ENCODE data around the gene AP5B1. TPM values are rescaled to one million over a fixed set of nuclear protein-coding genes. Genes with fewer than 3 reads are reported as not detected.
"Not testable (repeated sequence)": the region's sequence is repeated elsewhere in the genome, so short reads cannot be mapped to it uniquely, and the experiment has no call there.

Gene AP5B1
- total RNA-seq, 2 experiments from 2014 or later = 30.9 to 31.1 TPM

DNA sequence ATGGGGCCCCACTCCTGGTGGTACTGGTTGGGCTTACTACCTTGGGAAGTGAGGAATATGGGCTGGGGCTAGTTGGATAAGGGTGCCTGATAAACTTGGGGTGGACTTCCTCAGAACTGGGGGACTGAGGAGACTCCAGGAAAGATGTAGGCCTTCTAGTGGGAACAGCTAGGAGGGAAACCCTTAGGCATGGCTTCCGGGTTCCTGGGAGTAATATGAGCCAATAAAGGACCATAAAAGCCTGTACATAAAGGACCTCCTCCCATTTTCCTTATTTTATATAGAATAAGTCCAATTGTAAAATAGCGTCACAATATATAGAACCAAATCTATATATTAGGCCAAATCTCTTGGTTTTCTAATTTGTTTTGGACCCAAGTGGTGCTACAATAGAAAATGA is 41.8 kb downstream of the AP5B1 start:
- peaks cover 24% of the 10 kb centered on the region for H3K27me3 Mint-ChIP-seq
- intact Hi-C loops (cut with micrococcal nuclease) = no loop called here
- peaks cover 4% of the 10 kb centered on the region for H3K9me3 Mint-ChIP-seq
- TF ChIP-seq, protein P1, sequence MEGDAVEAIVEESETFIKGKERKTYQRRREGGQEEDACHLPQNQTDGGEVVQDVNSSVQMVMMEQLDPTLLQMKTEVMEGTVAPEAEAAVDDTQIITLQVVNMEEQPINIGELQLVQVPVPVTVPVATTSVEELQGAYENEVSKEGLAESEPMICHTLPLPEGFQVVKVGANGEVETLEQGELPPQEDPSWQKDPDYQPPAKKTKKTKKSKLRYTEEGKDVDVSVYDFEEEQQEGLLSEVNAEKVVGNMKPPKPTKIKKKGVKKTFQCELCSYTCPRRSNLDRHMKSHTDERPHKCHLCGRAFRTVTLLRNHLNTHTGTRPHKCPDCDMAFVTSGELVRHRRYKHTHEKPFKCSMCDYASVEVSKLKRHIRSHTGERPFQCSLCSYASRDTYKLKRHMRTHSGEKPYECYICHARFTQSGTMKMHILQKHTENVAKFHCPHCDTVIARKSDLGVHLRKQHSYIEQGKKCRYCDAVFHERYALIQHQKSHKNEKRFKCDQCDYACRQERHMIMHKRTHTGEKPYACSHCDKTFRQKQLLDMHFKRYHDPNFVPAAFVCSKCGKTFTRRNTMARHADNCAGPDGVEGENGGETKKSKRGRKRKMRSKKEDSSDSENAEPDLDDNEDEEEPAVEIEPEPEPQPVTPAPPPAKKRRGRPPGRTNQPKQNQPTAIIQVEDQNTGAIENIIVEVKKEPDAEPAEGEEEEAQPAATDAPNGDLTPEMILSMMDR (IDR thresholded peaks at IDR 0.05) = no peak
- no peak overlapping the region for H3K27ac Mint-ChIP-seq
- H3K4me3 Mint-ChIP-seq = no peak overlapping the region
- no peak for DNase-seq
- no peak for ATAC-seq
- no peaks in the 10 kb centered on the region for H3K4me1 Mint-ChIP-seq (ENCODE audit: low read depth)
- no peaks in the 10 kb centered on the region for H3K36me3 Mint-ChIP-seq (ENCODE audit: low read depth)
- POLR2A ChIA-PET = no interaction called here
- CTCF ChIA-PET = no interaction called here

GRCh38 chr11:65736810-65737209 is 44.0 kb downstream of the AP5B1 start:
- no peaks in the 10 kb centered on the region for H3K4me1 Mint-ChIP-seq (ENCODE audit: low read depth)
- H3K9me3 Mint-ChIP-seq = peaks cover 4% of the 10 kb centered on the region
- POLR2A ChIA-PET = no interaction called here
- H3K36me3 Mint-ChIP-seq (ENCODE audit: low read depth) = no peaks in the 10 kb centered on the region
- TF ChIP-seq, protein P1 (IDR thresholded peaks at IDR 0.05) = no peak
- H3K27me3 Mint-ChIP-seq = peaks cover 31% of the 10 kb centered on the region
- no peak for ATAC-seq
- intact Hi-C loops (cut with micrococcal nuclease) = no loop called here
- CTCF ChIA-PET = interaction anchor here (1.0 to 3.8 kb wide), 2 partner anchors 33 to 43 kb away, joined by 3 to 17 read pairs; no protein-coding TSS in a partner anchor
- H3K27ac Mint-ChIP-seq = no peak overlapping the region
- DNase-seq = no peak
- H3K4me3 Mint-ChIP-seq = no peak overlapping the region

DNA sequence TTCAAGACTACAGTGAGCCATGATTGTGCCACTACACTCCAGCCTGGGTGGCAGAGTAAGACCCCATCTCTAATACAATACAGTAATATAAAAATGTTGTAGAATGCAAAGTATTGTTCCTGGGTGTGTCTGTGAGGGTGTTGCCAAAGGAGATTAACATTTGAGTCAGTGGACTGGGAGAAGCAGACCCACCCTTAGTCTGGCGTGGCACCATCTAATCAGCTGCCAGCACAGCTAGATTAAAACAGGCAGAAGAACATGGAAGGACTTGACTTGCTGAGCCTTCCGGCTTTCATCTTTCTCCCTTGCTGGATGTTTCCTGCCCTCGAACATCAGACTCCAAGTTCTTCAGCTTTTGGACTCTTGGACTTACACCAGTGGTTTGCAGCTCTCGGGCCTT is 45.7 kb downstream of the AP5B1 start:
- intact Hi-C loops (cut with micrococcal nuclease); ATAC-seq; POLR2A ChIA-PET; H3K36me3 Mint-ChIP-seq (ENCODE audit: low read depth); H3K9me3 Mint-ChIP-seq; DNase-seq; H3K4me3 Mint-ChIP-seq; H3K4me1 Mint-ChIP-seq (ENCODE audit: low read depth); H3K27ac Mint-ChIP-seq: not testable (repeated sequence)
- peaks cover 34% of the 10 kb centered on the region for H3K27me3 Mint-ChIP-seq
- CTCF ChIA-PET = interaction anchor here (3.8 kb wide), 1 partner anchor 44 kb away, joined by 17 read pairs; no protein-coding TSS in a partner anchor

GRCh38 chr11:65730461-65730860 is 50.3 kb downstream of the AP5B1 start:
- CTCF ChIA-PET = interaction anchor here (0.7 to 1.4 kb wide), 2 partner anchors 19 to 49 kb away, joined by 3 to 5 read pairs; partner anchors contain the start of gene KAT5
- Mint-ChIP-seq H3K9me3 (no peaks in the 10 kb centered on the region), H3K4me1 (ENCODE audit: low read depth) (no peaks in the 10 kb centered on the region), H3K36me3 (ENCODE audit: low read depth) (no peaks in the 10 kb centered on the region), H3K4me3 (no peak overlapping the region), H3K27ac (no peak overlapping the region), H3K27me3 (peaks cover 13% of the 10 kb centered on the region)
- POLR2A ChIA-PET = interaction anchor here (0.8 kb wide), 1 partner anchor 10 kb away, joined by 3 read pairs; the partner anchor contains the start of gene RNASEH2C
- ATAC-seq = no peak
- intact Hi-C loops (cut with micrococcal nuclease) = no loop called here
- no peak for DNase-seq
- TF ChIP-seq, protein P1 (IDR thresholded peaks at IDR 0.05) = no peak

GRCh38 chr11:65727865-65728264 is 52.9 kb downstream of the AP5B1 start:
- intact Hi-C loops (cut with micrococcal nuclease) = no loop called here
- CTCF ChIA-PET = interaction anchor here (1.4 to 3.1 kb wide), 5 partner anchors 16 to 90 kb away, joined by 5 to 14 read pairs (median 8); partner anchors contain the start of gene KAT5
- no peak overlapping the region for H3K4me3 Mint-ChIP-seq
- H3K9me3 Mint-ChIP-seq = no peaks in the 10 kb centered on the region
- H3K36me3 Mint-ChIP-seq (ENCODE audit: low read depth) = no peaks in the 10 kb centered on the region
- DNase-seq = no peak
- TF ChIP-seq, protein P1 (IDR thresholded peaks at IDR 0.05) = no peak
- peaks cover 7% of the 10 kb centered on the region for H3K27me3 Mint-ChIP-seq
- POLR2A ChIA-PET = interaction anchor here (0.7 to 2.4 kb wide), 4 partner anchors 8 to 125 kb away, joined by 3 to 10 read pairs (median 4); partner anchors contain the start of gene KAT5
- no peak overlapping the region for H3K27ac Mint-ChIP-seq
- no peak for ATAC-seq
- no peaks in the 10 kb centered on the region for H3K4me1 Mint-ChIP-seq (ENCODE audit: low read depth)
